CD4-positive, alpha-beta T cell treated with Interleukin-4 for 1 hour (primary cell): ENCODE data around the gene UBE2D3.
"Not testable (repeated sequence)": the region's sequence is repeated elsewhere in the genome, so short reads cannot be mapped to it uniquely, and the experiment has no call there.

Experiments used
- DNase-seq, 2 donors: peaks; one replicate each; pipeline ENCODE4 v3.0.0-alpha.2; 2020 to 2022

UBE2D3 gene

DNA sequence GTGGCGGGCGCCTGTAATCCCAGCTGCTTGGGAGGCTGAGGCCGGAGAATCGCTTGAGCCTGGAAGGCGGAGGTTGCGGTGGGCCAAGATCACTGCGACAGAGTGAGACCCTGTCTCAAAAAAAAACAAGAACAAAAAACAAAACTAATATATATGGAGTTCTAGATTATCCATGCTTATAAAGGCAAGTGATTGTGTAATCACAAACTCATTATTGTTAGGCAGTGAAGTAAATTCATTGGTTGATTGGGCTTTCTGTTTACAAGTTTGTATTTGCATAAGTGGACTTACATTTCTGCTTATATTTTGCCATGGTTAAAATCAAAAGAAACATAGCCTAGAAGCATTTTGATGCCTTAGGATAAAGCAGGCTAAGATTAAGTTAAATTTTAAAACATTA, 2.5 kb upstream of the UBE2D3 start:
- no peak for DNase-seq

DNA sequence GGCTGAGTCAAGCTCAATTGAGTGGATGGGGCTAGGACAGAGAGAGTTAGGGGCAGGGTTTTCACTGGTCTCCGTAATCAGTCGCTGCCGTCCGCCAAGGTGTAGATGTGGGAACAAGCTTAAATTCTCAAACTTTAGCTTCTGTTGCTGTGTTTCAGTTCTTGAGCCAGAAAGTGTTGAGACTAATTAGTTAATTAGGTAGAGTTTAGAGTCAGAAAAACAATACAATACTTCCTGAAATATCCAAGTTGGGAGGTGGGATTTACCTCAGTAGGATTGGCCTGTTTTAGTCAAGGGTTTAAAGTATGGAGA, 1.1 kb upstream of the UBE2D3 start:
- no peak for DNase-seq

DNA sequence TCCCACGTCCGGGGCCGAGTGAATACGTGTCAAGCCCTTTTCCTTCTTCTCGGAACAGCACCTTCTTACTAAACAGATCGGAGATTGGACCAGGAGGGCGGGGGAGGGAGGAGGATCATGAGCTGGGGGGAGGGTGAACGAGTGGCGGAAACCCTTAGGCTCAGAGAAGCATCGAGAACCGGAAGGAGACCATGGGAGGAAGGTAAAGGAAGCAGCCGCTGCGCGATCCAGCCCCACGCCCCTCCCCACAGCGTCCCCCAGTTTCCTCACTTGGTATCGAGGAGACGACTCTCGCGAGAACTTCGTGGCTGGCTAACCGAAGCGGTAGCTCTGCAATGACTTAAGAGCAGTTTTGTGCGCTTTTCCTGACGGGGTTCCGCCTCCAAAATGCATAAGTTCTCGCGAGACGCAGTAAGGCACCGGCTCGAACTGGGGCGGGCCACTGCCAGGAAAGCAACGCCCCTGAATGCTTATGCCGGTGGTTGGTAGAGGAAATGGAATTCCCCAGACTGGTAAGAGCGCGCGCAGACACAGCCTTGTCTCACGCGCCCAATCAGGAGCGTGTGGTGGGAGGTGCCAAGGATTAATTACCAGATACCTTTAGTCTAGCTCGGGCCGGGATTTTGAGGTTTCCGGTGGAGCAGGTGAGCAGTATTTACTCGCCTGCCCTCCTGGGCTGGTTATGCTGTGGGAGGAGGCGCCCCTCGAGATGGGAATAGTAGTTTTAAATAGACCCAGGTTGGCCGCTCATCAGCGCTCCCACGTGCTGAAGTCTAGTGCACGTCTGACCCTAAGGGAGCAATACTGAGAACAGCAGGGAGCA, 534 bp upstream of the UBE2D3 start:
- DNase-seq: peak; percentile 100

DNA sequence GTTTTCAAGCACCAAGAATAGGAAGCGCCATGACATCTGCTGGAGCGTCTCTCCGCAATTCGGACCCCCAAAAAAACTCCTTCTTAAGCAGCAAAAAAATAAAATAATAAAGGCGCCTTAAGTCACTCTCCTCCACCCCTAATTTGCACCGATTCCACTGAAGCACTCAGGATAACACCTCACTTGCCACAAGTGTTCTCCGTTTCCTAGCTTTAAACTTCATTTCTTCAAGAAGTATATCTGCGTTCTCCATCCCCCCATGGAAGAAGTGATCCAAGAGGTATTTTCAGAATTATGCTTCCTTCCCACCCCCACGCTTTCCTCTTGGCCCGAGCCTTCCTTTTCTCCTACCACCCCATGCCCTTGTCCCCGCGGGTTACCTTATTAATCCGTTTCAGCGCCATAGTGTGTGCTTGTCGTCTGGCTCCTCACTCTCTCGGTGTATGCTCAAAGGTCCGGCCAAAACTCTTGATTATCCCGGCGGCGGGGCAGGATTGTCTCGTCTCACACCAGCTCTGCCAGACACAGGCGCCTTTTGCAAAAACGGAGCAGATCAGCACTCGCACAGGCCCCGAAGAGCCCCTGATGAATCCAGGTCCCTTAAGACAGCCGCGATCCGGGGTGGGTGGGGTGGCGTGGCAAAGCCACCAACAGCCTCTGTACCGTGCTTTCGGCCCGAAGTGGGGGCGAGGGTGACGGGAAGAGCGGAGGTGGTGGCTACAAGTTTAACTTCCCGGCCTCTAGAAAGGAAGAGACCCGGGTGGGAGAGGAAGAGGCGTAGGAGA, 1.1 kb downstream of the UBE2D3 start:
- no peak for DNase-seq

DNA sequence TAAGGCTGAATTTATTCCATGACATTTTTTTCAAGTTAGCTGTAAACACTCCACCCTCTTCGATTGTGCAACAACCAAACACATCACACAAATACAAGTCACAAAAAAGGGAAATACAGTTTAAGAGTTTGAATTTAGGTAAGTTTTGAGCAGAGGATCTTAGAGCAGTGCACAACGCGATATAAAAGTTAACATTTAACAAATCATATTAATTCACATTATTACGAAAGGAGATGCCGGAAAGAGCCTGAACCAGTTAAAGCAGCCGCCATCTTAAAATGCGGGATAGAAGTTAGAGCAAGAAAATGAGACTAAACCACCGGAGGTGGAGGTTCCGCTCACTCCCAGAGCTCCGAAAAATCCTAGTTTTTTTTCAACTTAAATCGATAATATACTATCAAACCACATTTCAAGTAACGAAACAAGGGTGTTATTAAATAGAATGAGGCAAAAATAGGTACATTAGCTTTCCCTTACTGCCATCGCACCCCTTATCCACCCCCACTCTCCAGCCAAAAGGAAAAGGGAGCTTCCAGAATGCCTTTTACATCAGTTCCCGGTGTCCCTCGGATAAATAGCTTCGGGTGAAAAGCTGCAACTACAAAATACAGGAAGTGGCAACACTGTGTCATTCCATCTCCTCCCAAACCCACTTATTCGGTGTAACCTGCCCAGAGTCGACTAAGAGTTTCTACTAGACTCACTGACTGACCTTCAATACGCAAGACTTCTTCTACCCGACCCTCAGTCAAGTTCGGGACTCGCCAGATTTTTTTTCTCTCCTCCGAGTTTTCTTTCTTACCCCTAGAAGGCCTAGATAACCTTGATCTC, 1.9 kb downstream of the UBE2D3 start:
- peak; percentile 55 to 62 for DNase-seq

DNA sequence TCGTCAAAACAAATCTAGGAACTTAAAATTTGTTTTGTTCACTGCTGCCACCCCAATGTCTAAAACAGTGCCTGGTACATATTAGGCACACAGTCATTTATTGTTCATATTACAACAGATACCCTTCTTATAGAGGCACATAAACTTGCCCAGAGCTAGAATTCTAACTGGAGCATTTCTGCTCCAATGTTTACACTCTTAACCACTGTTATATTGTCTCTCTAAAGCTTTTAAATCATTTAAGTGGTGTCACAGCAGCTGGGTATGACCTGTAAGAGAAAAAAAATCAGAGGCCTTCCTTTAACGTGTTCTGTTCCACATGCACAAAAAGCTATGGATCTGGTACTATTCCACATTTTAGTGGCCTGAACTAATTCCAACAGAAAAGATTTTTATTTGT, 3.0 kb downstream of the UBE2D3 start:
- DNase-seq: no peak

DNA sequence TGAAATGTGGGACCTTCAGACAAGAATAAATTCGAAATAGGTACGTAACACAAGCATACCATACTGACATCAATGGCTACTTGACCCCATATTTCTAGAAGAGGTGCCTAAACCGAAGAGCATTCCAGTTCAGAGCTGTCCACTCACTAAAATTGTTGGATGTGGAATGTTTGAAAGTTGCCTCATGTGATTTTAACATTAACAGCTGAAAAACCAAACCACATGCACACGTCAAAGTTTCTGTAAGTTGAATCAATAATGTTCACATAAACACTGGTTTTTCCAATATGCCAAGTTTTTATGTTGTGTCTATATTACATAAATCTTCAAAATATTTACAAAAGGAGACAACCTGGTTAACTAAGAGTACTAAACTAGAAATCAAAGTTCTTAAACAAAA, 3.5 kb downstream of the UBE2D3 start:
- no peak for DNase-seq

DNA sequence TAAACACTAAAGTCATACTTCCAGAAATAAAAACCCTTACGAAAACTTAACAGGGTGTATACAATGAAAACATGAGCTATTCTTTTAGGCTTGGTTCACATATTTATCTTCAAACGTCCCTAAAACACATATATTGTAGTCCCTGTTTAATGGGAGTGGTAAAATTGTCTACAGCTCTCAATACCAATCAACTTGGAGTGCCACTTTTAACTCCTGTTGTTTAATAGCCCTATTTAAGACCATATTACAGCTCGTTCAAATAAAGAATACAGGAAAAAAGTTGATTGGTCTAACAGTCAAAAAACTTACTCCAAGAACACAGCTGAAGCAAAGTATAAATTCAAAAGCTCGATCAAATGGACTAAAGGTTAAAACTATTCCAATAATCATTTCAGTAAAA, 3.9 kb downstream of the UBE2D3 start:
- no peak for DNase-seq

DNA sequence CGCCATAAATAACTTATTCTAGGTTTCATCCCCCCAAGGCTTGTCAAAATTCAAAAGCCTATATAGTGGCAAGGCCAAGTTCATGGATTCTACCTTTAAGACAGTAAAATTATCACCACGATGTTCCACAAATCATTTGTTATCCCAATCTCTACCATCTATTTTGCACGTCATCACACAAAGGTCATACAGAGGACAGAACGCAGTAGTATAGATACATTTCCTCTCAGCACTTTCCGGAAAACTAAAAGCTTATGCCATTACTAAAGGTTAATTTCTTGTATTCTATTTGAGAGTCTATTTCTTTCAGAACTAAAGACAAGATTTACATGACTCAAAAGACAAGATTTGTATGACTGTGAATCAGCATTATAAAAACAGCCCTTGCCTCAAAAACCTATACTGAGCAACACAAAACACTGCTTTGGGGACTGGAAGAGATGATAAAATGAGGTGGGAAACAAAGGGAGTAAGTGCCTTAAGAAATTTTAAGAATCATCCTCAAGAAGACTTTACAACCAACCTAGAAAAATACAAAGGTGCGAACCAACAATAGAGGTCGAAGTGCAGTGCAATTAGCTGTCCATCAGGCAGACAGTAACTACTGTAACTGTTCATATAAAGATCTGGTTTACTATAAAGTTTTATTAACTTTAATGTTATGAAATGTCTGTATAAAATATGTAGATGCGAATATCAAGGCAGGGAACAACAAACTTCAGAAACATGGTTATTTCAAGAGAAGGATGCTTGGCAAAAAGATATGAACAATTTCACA, 7.6 kb downstream of the UBE2D3 start:
- DNase-seq: peak in 1 of 2 donors; percentile 80

DNA sequence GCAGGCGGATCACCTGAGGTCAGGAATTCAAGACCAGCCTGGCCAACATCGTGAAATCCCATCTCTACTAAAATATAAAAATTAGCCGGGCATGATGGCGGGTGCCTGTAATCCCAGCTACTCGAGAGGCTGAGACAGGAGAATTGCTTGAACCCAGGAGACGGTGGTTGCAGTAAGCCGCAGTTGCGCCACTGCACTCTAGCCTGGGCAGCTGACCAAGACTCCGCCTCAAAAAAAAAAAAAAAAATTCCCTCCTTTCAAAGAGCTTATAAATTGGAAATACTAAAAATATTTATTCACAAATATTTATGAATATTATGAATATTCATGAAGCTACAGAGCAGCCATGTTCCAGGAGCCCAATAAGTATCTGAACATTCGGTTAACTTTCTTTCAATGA, 8.3 kb downstream of the UBE2D3 start:
- not testable (repeated sequence) for DNase-seq

DNA sequence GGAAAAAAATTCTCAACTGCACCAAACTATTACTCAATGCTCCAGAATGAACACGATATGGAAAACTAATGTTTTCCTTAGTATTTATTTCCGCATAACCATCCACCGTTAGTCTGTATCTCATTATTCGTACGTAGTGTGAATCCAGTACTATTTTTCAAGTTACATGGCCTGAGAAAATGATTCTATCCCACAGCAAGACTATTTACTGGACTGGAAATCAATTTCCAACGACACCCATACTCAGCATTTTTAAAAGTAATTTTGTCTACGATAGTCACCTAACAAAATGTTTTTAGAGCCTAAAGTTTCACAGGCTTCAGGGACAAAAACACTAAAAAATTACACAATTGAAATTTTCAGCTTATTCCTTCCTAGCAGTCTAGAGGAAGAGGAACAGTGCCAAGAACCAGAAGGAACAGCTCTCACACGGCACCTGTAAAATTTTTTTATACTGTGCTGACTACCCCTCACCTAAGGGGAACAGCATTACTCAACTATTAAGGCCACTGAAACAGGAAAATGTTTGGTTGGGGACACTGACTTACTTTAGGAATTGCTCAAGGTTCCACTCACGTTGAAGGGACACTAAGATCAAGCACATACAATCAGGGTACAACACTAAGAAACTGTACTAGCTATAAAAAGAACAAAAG, 9.6 kb downstream of the UBE2D3 start:
- DNase-seq: no peak

DNA sequence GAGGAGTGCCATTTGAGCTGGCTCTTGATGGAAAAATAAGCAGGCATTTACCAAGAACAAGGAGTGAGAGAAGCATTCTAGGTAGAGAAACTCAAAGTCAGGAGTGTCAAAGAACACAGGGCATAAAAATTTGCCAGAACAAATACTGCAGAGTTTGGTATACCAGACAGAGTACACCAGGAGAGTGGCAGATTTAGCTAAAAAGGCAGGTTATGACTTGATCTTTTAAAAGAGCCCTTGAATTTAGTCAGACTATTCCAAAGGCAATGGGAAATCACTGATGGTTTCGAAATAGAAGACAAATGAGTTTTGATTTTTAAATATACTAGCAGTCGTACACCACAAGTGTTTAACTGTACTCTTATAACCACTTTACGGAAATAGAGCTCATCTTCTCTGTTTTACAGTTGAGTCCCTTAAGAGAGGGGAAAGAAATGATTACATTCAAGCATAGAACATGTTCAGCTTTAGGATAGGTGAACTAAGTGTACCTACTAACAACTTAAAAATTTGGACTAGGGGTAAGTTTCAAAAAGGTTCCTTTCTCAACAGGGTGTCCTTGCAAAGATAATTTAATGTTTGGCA, 10.2 kb downstream of the UBE2D3 start:
- no peak for DNase-seq

DNA sequence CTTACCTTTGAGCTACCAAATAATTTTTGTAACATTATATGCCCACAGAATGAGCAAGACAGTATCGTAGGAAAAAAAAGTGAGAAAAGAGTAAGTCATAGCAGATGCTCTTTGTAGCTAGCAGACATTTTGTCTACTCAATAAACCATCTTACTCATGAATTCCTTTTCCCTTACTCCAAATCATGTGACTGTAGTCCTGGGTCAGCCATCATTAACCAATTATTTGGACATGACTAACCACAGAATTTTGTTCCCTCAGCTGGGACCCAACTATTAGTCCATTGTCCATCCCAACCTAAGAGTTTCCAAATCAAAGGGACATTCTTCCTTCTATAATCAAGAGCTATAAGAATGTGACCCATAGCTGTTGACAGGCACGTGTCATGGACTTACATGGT, 11.4 kb downstream of the UBE2D3 start:
- DNase-seq: no peak

DNA sequence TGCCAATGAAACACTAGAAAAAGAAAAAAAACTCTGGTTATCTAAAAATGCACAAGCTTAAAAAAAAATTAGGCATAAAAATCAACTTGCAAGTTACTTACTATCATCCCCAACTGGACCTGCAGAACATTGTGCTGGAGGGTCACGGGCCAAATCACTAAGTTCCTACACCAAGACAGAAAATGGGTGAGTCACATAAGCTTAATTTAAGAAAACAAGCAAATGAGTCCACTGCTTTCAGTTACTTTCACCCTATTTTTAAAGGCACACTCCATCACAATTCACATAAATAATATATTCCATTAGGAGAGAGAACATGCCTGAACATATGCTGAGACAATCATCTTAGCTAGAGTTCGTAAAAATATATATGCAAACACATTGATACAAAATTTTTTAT, 17.7 kb downstream of the UBE2D3 start:
- no peak for DNase-seq

DNA sequence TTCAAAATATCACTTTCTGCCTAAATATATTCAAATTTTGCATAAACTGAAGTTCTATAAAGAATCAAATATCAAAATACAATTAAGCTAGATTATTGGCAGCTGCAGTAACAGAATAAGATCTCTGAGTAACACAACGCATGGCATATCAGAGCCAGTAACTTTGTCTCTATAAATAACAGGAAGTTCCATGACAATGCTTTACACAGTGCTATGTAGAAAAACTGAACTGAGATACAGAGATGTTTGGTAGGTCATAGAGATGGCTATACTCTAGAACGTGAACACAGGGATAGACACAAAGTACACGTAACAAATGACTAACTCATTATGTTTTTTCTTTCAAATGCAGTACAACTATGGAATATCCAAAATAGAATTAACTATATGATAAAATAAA, 18.2 kb downstream of the UBE2D3 start:
- DNase-seq: no peak

DNA sequence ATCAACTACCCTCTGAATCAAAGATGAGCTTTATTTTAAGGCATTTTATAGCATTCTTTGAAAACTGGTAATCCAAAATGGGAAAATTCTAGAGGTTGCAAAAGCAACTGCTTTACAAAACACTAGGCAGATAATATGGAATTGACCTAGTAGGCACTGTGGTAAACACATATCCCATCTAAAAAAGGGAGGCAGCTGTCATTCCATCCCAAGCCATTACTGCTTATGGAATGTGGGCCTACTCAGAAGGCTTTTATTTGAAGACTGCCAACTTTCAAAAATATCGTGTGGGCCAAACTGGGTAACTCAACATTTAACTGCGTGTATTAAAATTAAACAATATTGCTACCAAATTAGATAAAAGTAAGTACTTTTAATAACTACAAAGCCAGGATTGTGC, 19.3 kb downstream of the UBE2D3 start:
- DNase-seq: no peak

DNA sequence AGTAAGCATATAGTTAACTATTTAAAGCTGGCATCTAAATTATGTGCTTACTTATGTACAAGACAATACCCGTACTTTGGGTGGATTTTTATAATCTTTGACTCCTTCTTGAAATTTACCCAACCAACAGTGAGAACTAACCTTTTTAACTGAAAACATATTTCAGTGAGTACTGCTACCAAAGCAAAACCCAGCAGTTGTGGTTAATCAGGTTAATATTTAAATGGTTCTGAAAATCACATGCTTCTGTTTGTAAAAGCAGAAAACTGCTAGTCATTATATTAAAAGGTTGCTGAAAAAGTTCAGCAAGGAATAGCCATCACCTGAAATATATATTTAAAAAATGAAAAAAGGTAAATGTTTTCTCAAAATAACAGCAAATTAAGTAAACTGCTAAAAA, 20.0 kb downstream of the UBE2D3 start:
- DNase-seq: no peak

DNA sequence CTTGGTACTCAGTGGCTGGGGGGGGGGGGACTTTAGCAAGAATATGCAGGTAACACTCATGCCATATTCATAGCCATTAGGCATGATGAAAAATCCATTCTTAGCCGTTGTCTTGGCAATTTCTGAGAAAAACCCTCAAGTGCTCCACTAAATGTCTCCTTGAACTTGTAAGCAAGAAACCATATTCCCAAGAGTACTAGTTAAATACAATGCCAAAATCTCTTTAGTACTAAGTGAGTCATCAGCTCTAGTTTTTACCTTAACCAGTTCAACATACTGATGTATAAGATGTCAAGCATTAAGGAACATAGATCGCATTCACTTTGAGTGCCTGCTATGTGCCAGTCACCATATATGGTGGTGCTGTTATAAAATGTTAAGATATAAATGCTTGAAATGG, 27.5 kb downstream of the UBE2D3 start:
- no peak for DNase-seq

DNA sequence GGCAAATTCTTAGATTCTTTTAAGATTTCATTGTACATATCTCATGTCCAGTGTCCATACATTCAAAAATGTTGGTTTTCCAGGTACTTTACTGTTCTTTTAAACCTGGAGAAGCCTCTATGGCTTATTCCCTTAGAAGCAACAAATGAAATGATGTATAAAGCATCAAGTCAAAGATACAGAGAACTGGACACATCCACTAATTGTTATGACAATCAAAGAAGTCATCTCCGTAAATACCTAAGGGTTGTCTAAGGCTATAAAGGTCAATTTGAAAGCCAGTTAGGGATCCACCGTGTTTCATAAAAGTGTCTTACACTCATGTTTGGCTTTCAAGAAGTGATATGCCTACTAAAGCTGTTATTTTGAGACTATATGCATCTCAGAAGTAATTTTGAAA, 32.4 kb downstream of the UBE2D3 start:
- no peak for DNase-seq

DNA sequence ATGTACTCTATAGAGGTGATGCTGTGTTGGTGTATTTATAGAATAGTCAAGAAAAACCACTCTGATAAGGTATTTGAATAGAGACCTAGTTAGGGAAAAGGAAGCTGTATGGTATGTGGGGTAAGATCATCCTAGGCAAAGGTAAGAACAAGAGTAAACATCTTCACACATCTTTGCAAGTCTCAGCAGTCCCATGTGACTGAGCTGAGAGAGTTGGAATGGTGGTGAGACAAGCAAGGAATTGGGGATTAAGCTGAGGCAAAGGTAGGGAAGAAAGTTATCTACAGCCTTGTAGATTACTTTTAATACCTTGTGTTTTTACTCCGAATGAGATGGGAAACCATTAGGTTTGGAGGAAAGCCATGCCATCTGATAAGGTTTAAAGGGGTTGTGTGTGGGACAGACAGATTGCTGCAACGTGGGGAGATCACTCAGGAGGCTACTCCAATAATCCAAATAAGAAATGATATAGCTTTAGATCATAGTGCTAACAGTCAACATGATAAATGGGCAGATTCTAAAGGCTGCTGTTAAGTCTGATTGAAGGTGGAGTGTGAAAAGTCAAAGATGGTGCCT, 34.9 kb downstream of the UBE2D3 start:
- no peak for DNase-seq

DNA sequence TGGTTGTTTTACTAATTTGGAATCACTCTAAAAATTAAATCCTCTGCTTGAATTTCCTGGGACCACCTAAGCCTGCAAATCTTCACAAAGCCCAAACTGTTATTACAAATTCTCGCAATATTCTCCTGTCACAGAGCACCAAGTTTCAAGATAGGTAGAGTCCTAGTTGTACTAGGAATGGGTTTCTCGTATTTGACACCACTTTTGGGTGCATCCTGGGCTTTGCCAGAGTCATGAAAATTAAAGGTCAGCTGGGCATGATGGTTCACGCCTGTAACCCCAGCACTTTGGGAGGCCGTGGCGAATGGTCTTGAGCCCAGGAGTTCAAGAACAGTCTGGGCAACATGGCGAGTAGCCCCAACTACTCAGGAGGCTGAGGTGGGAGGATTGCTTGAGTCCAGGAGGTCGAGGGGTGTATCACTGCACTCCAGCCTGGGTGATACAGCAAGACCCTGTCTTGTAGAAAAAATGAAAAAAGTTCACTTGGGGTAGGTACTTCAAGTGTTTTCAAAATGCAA, 36.0 kb downstream of the UBE2D3 start:
- DNase-seq: no peak
